H9 (cell line): ENCODE measurements around the gene LYPLA2. TPM values are rescaled to one million over a fixed set of nuclear protein-coding genes. Genes with fewer than 3 reads are reported as not detected.
A peak's percentile ranks its signal among the peaks of the same experiment; 100 is the strongest.

ENCODE experiments used
- DNase-seq: peaks from one replicate; pipeline ENCODE4 v3.0.0-alpha.2; 2017
- H2AFZ ChIP-seq: one replicate; pipeline ENCODE4 v1.6.1; 2013; ENCODE audit warnings: mild to moderate bottlenecking, low read length, control low read depth, moderate library complexity
- H2AK5ac ChIP-seq: 2 replicates; pipeline ENCODE4 v1.6.1; 2013; ENCODE audit warnings: low read length, control low read depth, mixed read lengths; ENCODE audit not compliant: insufficient read length
- H2BK120ac ChIP-seq: one replicate; pipeline ENCODE4 v1.6.1; 2013; ENCODE audit warnings: low read depth, mild to moderate bottlenecking, low read length, control low read depth, inconsistent platforms; ENCODE audit not compliant: poor library complexity, severe bottlenecking
- H2BK12ac ChIP-seq: 2 replicates; pipeline ENCODE4 v1.6.1; 2013; ENCODE audit warnings: low read length, control low read depth, mixed read lengths, low read depth; ENCODE audit not compliant: insufficient read length
- H2BK15ac ChIP-seq: 2 replicates; pipeline ENCODE4 v1.6.1; 2013; ENCODE audit warnings: low read depth, low read length, control low read depth
- H2BK20ac ChIP-seq: one replicate; pipeline ENCODE4 v1.6.1; 2013; ENCODE audit warnings: low read depth, mild to moderate bottlenecking, low read length, control low read depth, inconsistent platforms; ENCODE audit not compliant: poor library complexity, severe bottlenecking
- H2BK5ac ChIP-seq: 2 replicates; pipeline ENCODE4 v1.6.1; 2013; ENCODE audit warnings: low read length, control low read depth, mixed read lengths; ENCODE audit not compliant: insufficient read length
- H3K14ac ChIP-seq: 2 replicates; pipeline ENCODE4 v1.6.1; 2013; ENCODE audit warnings: low read length, control low read depth; ENCODE audit not compliant: insufficient read depth
- H3K18ac ChIP-seq: 2 replicates; pipeline ENCODE4 v1.6.1; 2013; ENCODE audit warnings: low read depth, mild to moderate bottlenecking, mixed read lengths, low read length, control low read depth; ENCODE audit not compliant: insufficient read length
- H3K23ac ChIP-seq: 2 replicates; pipeline ENCODE4 v1.6.1; 2013; ENCODE audit warnings: low read length, control low read depth, mixed read lengths, low read depth; ENCODE audit not compliant: insufficient read length
- H3K23me2 ChIP-seq: 2 replicates; pipeline ENCODE4 v1.6.1; 2013; ENCODE audit warnings: low read depth, mild to moderate bottlenecking, mixed read lengths, low read length, control low read depth; ENCODE audit not compliant: insufficient read length, poor library complexity, severe bottlenecking
- H3K27ac ChIP-seq: 2 replicates; pipeline ENCODE4 v1.5.1; 2013; ENCODE audit warnings: low read length, control low read depth, mixed read lengths, low read depth; ENCODE audit not compliant: insufficient read length
- H3K27me3 ChIP-seq: 2 replicates; pipeline ENCODE4 v1.6.1; 2013; ENCODE audit warnings: low read length, control low read depth, inconsistent platforms; ENCODE audit not compliant: insufficient read depth
- H3K4ac ChIP-seq: 2 replicates; pipeline ENCODE4 v1.6.1; 2013; ENCODE audit warnings: low read depth, mild to moderate bottlenecking, control low read depth, inconsistent platforms, low read length, moderate library complexity
- H3K4me1 ChIP-seq: 2 replicates; pipeline ENCODE4 v1.6.1; 2013; ENCODE audit warnings: low read length, control low read depth, inconsistent platforms; ENCODE audit not compliant: insufficient read depth
- H3K4me2 ChIP-seq: 2 replicates; pipeline ENCODE4 v1.6.1; 2013; ENCODE audit warnings: low read length, control low read depth, mixed read lengths; ENCODE audit not compliant: insufficient read length, insufficient read depth
- H3K56ac ChIP-seq: 2 replicates; pipeline ENCODE4 v1.6.1; 2013; ENCODE audit warnings: low read depth, mild to moderate bottlenecking, mixed read lengths, low read length, control low read depth; ENCODE audit not compliant: insufficient read length
- H3K79me1 ChIP-seq: 2 replicates; pipeline ENCODE4 v1.6.1; 2013; ENCODE audit warnings: low read depth, mild to moderate bottlenecking, moderate library complexity, low read length, control low read depth, inconsistent platforms; ENCODE audit not compliant: insufficient read depth, poor library complexity, severe bottlenecking
- H3K79me2 ChIP-seq: 2 replicates; pipeline ENCODE4 v1.6.1; 2013; ENCODE audit warnings: low read length, control low read depth, inconsistent platforms; ENCODE audit not compliant: insufficient read depth
- H3K9ac ChIP-seq: 2 replicates; pipeline ENCODE4 v1.6.1; 2013; ENCODE audit warnings: low read length, control low read depth, mixed read lengths; ENCODE audit not compliant: insufficient read length; ENCODE audit errors: extremely low read depth
- H3K9me3 ChIP-seq: one replicate; pipeline ENCODE4 v1.6.1; 2013; ENCODE audit warnings: low read depth, low read length, inconsistent platforms; ENCODE audit not compliant: control insufficient read depth
- H3T11ph ChIP-seq: one replicate; pipeline ENCODE4 v1.6.1; 2013; ENCODE audit warnings: mild to moderate bottlenecking, low read length, control low read depth, inconsistent platforms
- H4K20me1 ChIP-seq: one replicate; pipeline ENCODE4 v1.6.1; 2013; ENCODE audit not compliant: control insufficient read depth, insufficient read length, insufficient read depth
- H4K5ac ChIP-seq: 2 replicates; pipeline ENCODE4 v1.6.1; 2013; ENCODE audit warnings: low read depth, mild to moderate bottlenecking, mixed read lengths, low read length, control low read depth; ENCODE audit not compliant: insufficient read length
- H4K8ac ChIP-seq: replicated peaks from 2 replicates; pipeline ENCODE4 v1.6.1; 2013; ENCODE audit warnings: low read length, control low read depth, mixed read lengths, low read depth; ENCODE audit not compliant: insufficient read length
- H4K91ac ChIP-seq: 2 replicates; pipeline ENCODE4 v1.6.1; 2013; ENCODE audit warnings: low read depth, mild to moderate bottlenecking, moderate library complexity, mixed read lengths, low read length, control low read depth; ENCODE audit not compliant: insufficient read length
- H3K27ac Mint-ChIP-seq, 3 experiments: 2 replicates in 2 of 3; 3 replicates in 1 of 3; pipeline ENCODE4 v1.8.0; 2020 to 2021; ENCODE audit warnings: mixed read lengths in 3 of 3, mild to moderate bottlenecking in 1 of 3, moderate library complexity in 1 of 3
- H3K27me3 Mint-ChIP-seq: 2 replicates; pipeline ENCODE4 v1.8.0; 2021; ENCODE audit warnings: low read depth, mild to moderate bottlenecking, moderate library complexity, mixed read lengths
- H3K36me3 Mint-ChIP-seq, 3 experiments: 2 replicates in 2 of 3; 3 replicates in 1 of 3; pipeline ENCODE4 v1.8.0; 2020 to 2021; ENCODE audit warnings: low read depth in 3 of 3, mixed read lengths in 3 of 3; ENCODE audit not compliant: insufficient read depth in 1 of 3
- H3K4me1 Mint-ChIP-seq, 2 experiments: 2 replicates each; pipeline ENCODE4 v1.8.0; 2020; ENCODE audit warnings: mixed read lengths in 2 of 2
- H3K4me3 Mint-ChIP-seq, 2 experiments: 2 replicates in 1 of 2; 3 replicates in 1 of 2; pipeline ENCODE4 v1.8.0; 2020 to 2021; ENCODE audit warnings: mild to moderate bottlenecking in 2 of 2, mixed read lengths in 2 of 2, moderate library complexity in 1 of 2
- H3K9me3 Mint-ChIP-seq, 2 experiments: 2 replicates in 1 of 2; 3 replicates in 1 of 2; pipeline ENCODE4 v1.8.0; 2020; ENCODE audit warnings: mild to moderate bottlenecking in 2 of 2, mixed read lengths in 2 of 2, moderate library complexity in 1 of 2
- WGBS: extraction: QIAGEN DNeasy Blood & Tissue Kit; methylation state at CpG from one replicate; pipeline ENCODE4 v1.1.7; 2013; ENCODE audit warnings: missing lambda C conversion rate, low lambda C conversion rate, mixed read lengths; ENCODE audit not compliant: insufficient read length; ENCODE audit errors: extremely low coverage; 5-methylcytosine and 5-hydroxymethylcytosine counted together
- total RNA-seq: library from RNA; stranded (reverse); gene quantifications from 2 replicates; pipeline ENCODE4 v1.2.1, GENCODE V29; 2021
- TF ChIP-seq, protein P1 (sequence below): fragments of 200-600 bp; sonication (generic); conservative IDR thresholded peaks from 3 replicates; pipeline ENCODE4 v1.8.0; 2021; ENCODE audit warnings: antibody characterized with exemption, mild to moderate bottlenecking

The LYPLA2 gene
- total RNA-seq, 1 experiment from 2014 or later: 118 TPM

- Histone ChIP-seq H2BK5ac (no peak overlapping the region), H4K5ac (no peak overlapping the region), H4K20me1 (peaks cover 2% of the 10 kb centered on the region), H2AFZ (no peak overlapping the region), H3K9ac (no peak overlapping the region), H4K8ac (no peak overlapping the region), H2AK5ac (no peak overlapping the region), H3K79me2 (no peaks in the 10 kb centered on the region), H3K23me2 (no peaks in the 10 kb centered on the region), H2BK20ac (no peak overlapping the region), H3K4me1 (no peaks in the 10 kb centered on the region), H2BK120ac (no peak overlapping the region), H3K4ac (no peak overlapping the region), H4K91ac (no peak overlapping the region), H3K9me3 (no peaks in the 10 kb centered on the region), H3T11ph (no peak overlapping the region), H3K14ac (no peak overlapping the region), H3K4me2 (no peak overlapping the region), H2BK12ac (no peak overlapping the region), H2BK15ac (no peak overlapping the region), H3K27me3 (no peaks in the 10 kb centered on the region), H3K23ac (no peak overlapping the region), H3K18ac (no peak overlapping the region), H3K79me1 (no peaks in the 10 kb centered on the region), H3K27ac (no peak overlapping the region), H3K56ac (no peak overlapping the region)
- Mint-ChIP-seq H3K27me3 (no peaks in the 10 kb centered on the region), H3K4me1 (no peaks in the 10 kb centered on the region), H3K36me3 (peaks cover 41 to 84% (median 83%) of the 10 kb centered on the region in 3 experiments; a peak in 6 of 7 replicates), H3K27ac (peak overlapping the region in 1 of 3 experiments; percentile 16; a peak in 1 of 7 replicates), H3K9me3 (no peaks in the 10 kb centered on the region), H3K4me3 (no peak overlapping the region)
- TF ChIP-seq, protein P1, sequence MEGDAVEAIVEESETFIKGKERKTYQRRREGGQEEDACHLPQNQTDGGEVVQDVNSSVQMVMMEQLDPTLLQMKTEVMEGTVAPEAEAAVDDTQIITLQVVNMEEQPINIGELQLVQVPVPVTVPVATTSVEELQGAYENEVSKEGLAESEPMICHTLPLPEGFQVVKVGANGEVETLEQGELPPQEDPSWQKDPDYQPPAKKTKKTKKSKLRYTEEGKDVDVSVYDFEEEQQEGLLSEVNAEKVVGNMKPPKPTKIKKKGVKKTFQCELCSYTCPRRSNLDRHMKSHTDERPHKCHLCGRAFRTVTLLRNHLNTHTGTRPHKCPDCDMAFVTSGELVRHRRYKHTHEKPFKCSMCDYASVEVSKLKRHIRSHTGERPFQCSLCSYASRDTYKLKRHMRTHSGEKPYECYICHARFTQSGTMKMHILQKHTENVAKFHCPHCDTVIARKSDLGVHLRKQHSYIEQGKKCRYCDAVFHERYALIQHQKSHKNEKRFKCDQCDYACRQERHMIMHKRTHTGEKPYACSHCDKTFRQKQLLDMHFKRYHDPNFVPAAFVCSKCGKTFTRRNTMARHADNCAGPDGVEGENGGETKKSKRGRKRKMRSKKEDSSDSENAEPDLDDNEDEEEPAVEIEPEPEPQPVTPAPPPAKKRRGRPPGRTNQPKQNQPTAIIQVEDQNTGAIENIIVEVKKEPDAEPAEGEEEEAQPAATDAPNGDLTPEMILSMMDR: no peak
- DNase-seq: no peak
- no CpG with 5 or more reads among the region's 4 CpGs for WGBS
Observed at GRCh38 chr1:23759277-23759676, 31.7 kb upstream of the LYPLA2 start.
